Fibroblast of mammary gland (primary cell): ENCODE measurements around the gene GBGT1.
"Not testable (repeated sequence)": the region's sequence is repeated elsewhere in the genome, so short reads cannot be mapped to it uniquely, and the experiment has no call there.

Experiments used
- DNase-seq: peaks from one replicate; pipeline ENCODE4 v3.0.0-alpha.2; 2010; ENCODE audit warnings: low read depth
- H3K4me3 ChIP-seq: 2 replicates; pipeline ENCODE4 v1.5.1; 2011; ENCODE audit warnings: low read depth, mild to moderate bottlenecking, low read length, moderate library complexity; ENCODE audit not compliant: control insufficient read depth
- CTCF ChIP-seq: conservative IDR thresholded peaks from 2 replicates; pipeline ENCODE4 v1.5.1; 2011; ENCODE audit warnings: low read depth, low read length, inconsistent platforms; ENCODE audit not compliant: control insufficient read depth, insufficient read depth

The GBGT1 gene

GRCh38 chr9:133171161-133171961 is 7.6 kb upstream of the GBGT1 start:
- no peak for DNase-seq
- TF ChIP-seq CTCF = no peak
- H3K4me3 ChIP-seq = no peak overlapping the region

- no peak for TF ChIP-seq CTCF
Measured at GRCh38 chr9:133170716-133171115, 7.0 kb upstream of the GBGT1 start.

GRCh38 chr9:133169687-133170086 is 6.0 kb upstream of the GBGT1 start:
- not testable (repeated sequence) for DNase-seq, H3K4me3 ChIP-seq

More at GRCh38 chr9:133170716-133171115, 7.0 kb upstream of the GBGT1 start:
- DNase-seq = no peak
- H3K4me3 ChIP-seq = no peak overlapping the region

- H3K4me3 ChIP-seq = no peak overlapping the region
- DNase-seq = no peak
- no peak for TF ChIP-seq CTCF
Measured at GRCh38 chr9:133169102-133169501, 5.4 kb upstream of the GBGT1 start.

GRCh38 chr9:133168432-133168831 is 4.7 kb upstream of the GBGT1 start:
- DNase-seq = no peak
- TF ChIP-seq CTCF = no peak
- H3K4me3 ChIP-seq = no peak overlapping the region

GRCh38 chr9:133167769-133168168 is 4.1 kb upstream of the GBGT1 start:
- no peak for TF ChIP-seq CTCF
- no peak for DNase-seq
- H3K4me3 ChIP-seq = no peak overlapping the region

GRCh38 chr9:133167096-133167730 is 3.5 kb upstream of the GBGT1 start:
- H3K4me3 ChIP-seq = no peak overlapping the region
- no peak for TF ChIP-seq CTCF
- DNase-seq = no peak
